Uterus (tissue), 4 donors: ENCODE data around the gene USB1. TPM values are rescaled to one million over a fixed set of nuclear protein-coding genes. Genes with fewer than 3 reads are reported as not detected.

ENCODE experiments used
- DNase-seq, 2 donors: peaks; one replicate each; pipeline ENCODE4 v3.0.0-alpha.2; 2019 to 2020
- H3K27ac ChIP-seq, 2 donors: fragments of 200-600 bp; sonication (generic); 1 replicate in 1 of 2; 2 replicates in 1 of 2; pipeline ENCODE4 v1.5.1; 2016 to 2018
- H3K27me3 ChIP-seq, 2 donors: fragments of 200-600 bp; sonication (generic); one replicate each; pipeline ENCODE4 v1.5.1; 2018 to 2019; ENCODE audit warnings: control low read depth in 1 of 2
- H3K36me3 ChIP-seq, 2 donors: fragments of 200-600 bp; sonication (generic); one replicate each; pipeline ENCODE4 v1.5.1; 2019; ENCODE audit warnings: control low read depth in 1 of 2
- H3K4me1 ChIP-seq, 2 donors: fragments of 200-600 bp; sonication (generic); one replicate each; pipeline ENCODE4 v1.5.1; 2018 to 2019; ENCODE audit warnings: control low read depth in 1 of 2
- H3K4me3 ChIP-seq, 2 donors: fragments of 200-600 bp; sonication (generic); 1 replicate in 1 of 2; 2 replicates in 1 of 2; pipeline ENCODE4 v1.5.1; 2018 to 2019; ENCODE audit warnings: mild to moderate bottlenecking in 1 of 2
- H3K9me3 ChIP-seq, 2 donors: fragments of 200-600 bp; sonication (generic); one replicate each; pipeline ENCODE4 v1.5.1; 2019; ENCODE audit warnings: control low read depth in 1 of 2
- POLR2A ChIP-seq, 2 donors: fragments of 450-650 bp; IDR thresholded peaks; one replicate each; pipeline ENCODE4 v1.6.1; 2016; ENCODE audit warnings: antibody characterized with exemption in 2 of 2, mild to moderate bottlenecking in 1 of 2, moderate library complexity in 1 of 2
- intact Hi-C: fragments of 100-400 bp; cut with DNase I; formaldehyde crosslinking; loops from one replicate; pipeline ENCODE4 v1.15.1; 2023; ENCODE audit warnings: low total_unique reads
- total RNA-seq, 4 donors: library from RNA; depleted of rRNA in 3 of 4; stranded (reverse); fragments of >200 nt in 3 of 4; gene quantifications; one replicate each; pipeline versions ENCODE4 v1.1.0 to v1.2.4, GENCODE V29; 2014 to 2023
- TF ChIP-seq, protein P1 (sequence below), 4 experiments: fragments of 200-600 bp in 2 of 4; fragments of 450-650 bp in 2 of 4; sonication (generic) in 2 of 4; IDR thresholded peaks; one replicate each; pipeline ENCODE4 v1.5.1; 2016 to 2019; ENCODE audit warnings: antibody characterized with exemption in 4 of 4, mild to moderate bottlenecking in 2 of 4, moderate library complexity in 1 of 4
- donor health status: DM: yes; HTN: yes; CAD: no.

The USB1 gene
- total RNA-seq, 4 donors from 2014 or later: 2.0 to 34.9 (median 14.9) TPM

DNA sequence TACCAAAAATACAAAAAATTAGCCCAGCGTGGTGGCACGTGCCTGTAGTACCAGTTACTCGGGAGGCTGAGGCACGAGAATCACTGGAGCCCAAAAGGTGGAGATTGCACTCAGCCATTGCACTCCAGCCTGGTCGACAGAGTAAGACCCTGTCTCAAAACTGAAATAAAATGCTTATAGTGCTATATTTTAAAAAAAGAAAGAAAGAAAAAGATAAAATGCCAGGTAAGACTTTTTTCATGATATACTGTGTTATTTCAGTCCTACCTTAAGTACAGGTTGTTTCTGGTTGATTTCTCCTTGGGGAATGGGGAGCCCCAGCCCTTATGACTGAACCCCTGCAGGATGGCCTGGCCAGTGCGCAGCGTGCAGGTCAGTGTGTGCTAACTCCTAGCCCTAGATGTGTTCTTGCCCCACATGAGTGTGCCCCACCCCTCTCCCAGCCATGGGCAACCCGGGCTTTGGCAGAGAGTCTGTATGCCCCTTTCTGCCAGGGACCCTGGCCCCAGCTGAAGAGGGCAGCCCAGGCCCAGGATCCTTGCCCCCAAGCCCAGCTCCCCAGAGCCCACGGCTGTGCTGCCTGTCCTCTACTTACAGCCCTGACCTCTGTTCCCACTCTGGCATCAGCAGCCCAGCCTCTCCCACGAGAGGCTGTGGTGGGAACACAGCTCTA, 31.6 kb upstream of the USB1 start:
- Histone ChIP-seq H3K27ac (no peak overlapping the region), H3K36me3 (no peaks in the 10 kb centered on the region), H3K27me3 (no peaks in the 10 kb centered on the region), H3K4me3 (no peak overlapping the region), H3K9me3 (no peaks in the 10 kb centered on the region), H3K4me1 (no peaks in the 10 kb centered on the region)
- DNase-seq: no peak
- intact Hi-C loops: no loop called here
- TF ChIP-seq POLR2A (IDR thresholded peaks at IDR 0.05): no peak
- TF ChIP-seq, protein P1, sequence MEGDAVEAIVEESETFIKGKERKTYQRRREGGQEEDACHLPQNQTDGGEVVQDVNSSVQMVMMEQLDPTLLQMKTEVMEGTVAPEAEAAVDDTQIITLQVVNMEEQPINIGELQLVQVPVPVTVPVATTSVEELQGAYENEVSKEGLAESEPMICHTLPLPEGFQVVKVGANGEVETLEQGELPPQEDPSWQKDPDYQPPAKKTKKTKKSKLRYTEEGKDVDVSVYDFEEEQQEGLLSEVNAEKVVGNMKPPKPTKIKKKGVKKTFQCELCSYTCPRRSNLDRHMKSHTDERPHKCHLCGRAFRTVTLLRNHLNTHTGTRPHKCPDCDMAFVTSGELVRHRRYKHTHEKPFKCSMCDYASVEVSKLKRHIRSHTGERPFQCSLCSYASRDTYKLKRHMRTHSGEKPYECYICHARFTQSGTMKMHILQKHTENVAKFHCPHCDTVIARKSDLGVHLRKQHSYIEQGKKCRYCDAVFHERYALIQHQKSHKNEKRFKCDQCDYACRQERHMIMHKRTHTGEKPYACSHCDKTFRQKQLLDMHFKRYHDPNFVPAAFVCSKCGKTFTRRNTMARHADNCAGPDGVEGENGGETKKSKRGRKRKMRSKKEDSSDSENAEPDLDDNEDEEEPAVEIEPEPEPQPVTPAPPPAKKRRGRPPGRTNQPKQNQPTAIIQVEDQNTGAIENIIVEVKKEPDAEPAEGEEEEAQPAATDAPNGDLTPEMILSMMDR (IDR thresholded peaks at IDR 0.05): no peak

DNA sequence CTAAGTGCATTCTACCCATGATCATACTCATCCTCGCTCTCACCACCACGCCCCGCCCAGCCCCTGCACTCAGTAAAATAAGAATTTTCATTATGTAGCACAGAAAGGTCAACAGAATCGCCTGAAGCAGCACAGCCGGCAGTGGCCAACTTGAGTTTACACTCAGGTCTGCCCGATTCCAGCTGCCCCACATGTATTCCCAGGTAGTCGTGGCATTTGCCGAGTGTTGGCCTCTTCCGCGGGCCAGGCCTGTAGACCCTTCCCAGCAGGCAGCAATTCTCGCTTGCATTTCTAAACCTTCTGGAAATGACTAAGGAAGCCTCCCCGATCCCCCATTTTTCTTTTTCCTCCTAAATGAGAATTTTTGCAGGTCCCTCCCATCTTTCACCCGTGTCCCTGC, 30.9 kb upstream of the USB1 start:
- Histone ChIP-seq H3K36me3 (no peaks in the 10 kb centered on the region), H3K4me3 (no peak overlapping the region), H3K9me3 (no peaks in the 10 kb centered on the region), H3K27ac (no peak overlapping the region), H3K27me3 (no peaks in the 10 kb centered on the region), H3K4me1 (no peaks in the 10 kb centered on the region)
- DNase-seq: no peak
- TF ChIP-seq, protein P1 (IDR thresholded peaks at IDR 0.05): no peak
- TF ChIP-seq POLR2A (IDR thresholded peaks at IDR 0.05): no peak
- intact Hi-C loops: no loop called here

DNA sequence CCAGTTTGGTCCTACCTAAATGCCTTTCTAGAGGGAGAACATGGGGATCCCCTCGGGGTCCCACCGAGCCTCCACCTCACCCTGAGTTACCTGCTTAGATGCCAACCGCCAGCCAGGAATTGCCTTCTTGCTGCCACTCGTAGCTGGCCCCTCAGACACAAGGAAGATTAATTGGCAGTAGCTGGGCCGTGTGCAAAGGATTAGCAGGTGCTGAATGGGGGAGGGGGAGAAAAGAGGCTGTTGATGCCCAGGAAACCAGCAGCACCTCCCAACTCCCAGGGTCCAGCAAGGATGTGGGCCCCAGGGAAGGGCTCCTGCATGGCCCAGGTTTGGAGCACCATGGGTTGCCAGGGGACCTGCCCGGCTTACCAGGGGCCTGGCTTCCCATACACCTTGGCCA, 30.2 kb upstream of the USB1 start, which contains the start of gene CNGB1:
Gene CNGB1, minus strand, starts transcription at position 159 of the 400 bp plus-strand sequence. CDS start 3,842 bp downstream, outside the sequence.
- H3K4me1 ChIP-seq: no peaks in the 10 kb centered on the region
- TF ChIP-seq POLR2A (IDR thresholded peaks at IDR 0.05): no peak
- TF ChIP-seq, protein P1 (IDR thresholded peaks at IDR 0.05): no peak
- no peak within 1 kb of the TSS for H3K4me3 ChIP-seq
- no peak within 1 kb of the TSS for H3K27ac ChIP-seq
- intact Hi-C loops: no loop called here
- no peaks in the 10 kb centered on the region for H3K27me3 ChIP-seq
- no peaks in the 10 kb centered on the region for H3K9me3 ChIP-seq
- DNase-seq: no peak
- H3K36me3 ChIP-seq: no peaks in the 10 kb centered on the region

DNA sequence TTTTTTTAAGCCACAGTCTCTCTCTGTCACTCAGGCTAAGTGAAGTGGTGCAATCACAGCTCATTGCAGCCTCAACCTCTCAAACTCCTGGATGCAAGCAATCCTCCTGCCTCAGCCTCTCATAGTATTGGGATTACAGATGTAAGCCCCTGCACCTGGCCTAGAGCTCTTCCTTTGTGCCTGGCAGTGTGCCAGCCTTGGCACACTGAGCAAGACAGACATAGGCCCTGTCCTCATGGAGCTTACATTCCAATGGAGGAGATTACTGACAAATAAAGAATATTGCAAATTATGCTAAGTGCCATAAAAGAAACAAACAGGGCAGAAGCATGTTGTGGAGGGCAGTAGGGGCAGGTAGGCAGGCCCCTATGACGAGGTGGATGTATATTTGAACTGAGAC, 29.4 kb upstream of the USB1 start:
- DNase-seq: no peak
- Histone ChIP-seq H3K9me3 (no peaks in the 10 kb centered on the region), H3K36me3 (no peaks in the 10 kb centered on the region), H3K4me1 (no peaks in the 10 kb centered on the region), H3K27ac (no peak overlapping the region), H3K4me3 (no peak overlapping the region), H3K27me3 (no peaks in the 10 kb centered on the region)
- intact Hi-C loops: no loop called here
- no peak for TF ChIP-seq POLR2A (IDR thresholded peaks at IDR 0.05)
- TF ChIP-seq, protein P1 (IDR thresholded peaks at IDR 0.05): no peak

DNA sequence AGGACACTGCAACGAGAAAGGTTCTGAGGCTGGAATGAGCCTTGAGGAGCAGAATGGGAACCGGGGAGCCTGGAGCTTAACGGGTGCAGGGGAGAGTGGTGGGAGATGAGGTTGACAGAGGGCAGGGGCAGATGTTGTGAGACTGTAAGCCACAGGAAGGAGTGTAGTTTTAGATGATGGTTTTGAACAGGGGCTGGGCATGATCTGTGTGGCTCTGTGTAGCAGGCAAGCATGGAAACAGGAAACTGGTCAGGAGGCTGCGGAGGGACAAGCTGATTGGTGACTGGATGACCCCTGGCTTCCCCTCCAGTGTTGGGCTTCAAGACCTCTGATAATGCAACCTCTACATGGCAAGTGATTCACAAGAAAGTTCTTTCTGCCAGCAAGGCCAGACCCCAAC, 28.9 kb upstream of the USB1 start:
- no peaks in the 10 kb centered on the region for H3K27me3 ChIP-seq
- no peaks in the 10 kb centered on the region for H3K9me3 ChIP-seq
- intact Hi-C loops: no loop called here
- no peaks in the 10 kb centered on the region for H3K4me1 ChIP-seq
- no peaks in the 10 kb centered on the region for H3K36me3 ChIP-seq
- H3K4me3 ChIP-seq: no peak overlapping the region
- DNase-seq: no peak
- H3K27ac ChIP-seq: no peak overlapping the region
- TF ChIP-seq, protein P1 (IDR thresholded peaks at IDR 0.05): no peak
- no peak for TF ChIP-seq POLR2A (IDR thresholded peaks at IDR 0.05)
